Right lobe of liver (tissue), 6 donors: ENCODE results near the gene REN. TPM values are rescaled to one million over a fixed set of nuclear protein-coding genes. Genes with fewer than 3 reads are reported as not detected.
A peak's percentile ranks its signal among the peaks of the same experiment; 100 is the strongest.

Source experiments
- ATAC-seq, 4 donors: fragments of 200-7000 bp; cut with Tn5 transposase; one replicate each; pipeline ENCODE4 v1.9.1; 2020; ENCODE audit warnings: mild to moderate bottlenecking in 4 of 4, moderate library complexity in 4 of 4
- DNase-seq, 3 donors: peaks; one replicate each; pipeline ENCODE4 v3.0.0-alpha.2; 2020
- H3K27ac ChIP-seq, 3 donors: fragments of 200-600 bp; one replicate each; pipeline ENCODE4 v1.8.0; 2022
- H3K27me3 ChIP-seq, 2 donors: fragments of 200-600 bp; one replicate each; pipeline ENCODE4 v1.8.0; 2022
- H3K36me3 ChIP-seq, 4 donors: fragments of 200-600 bp; sonication (generic) in 1 of 4; one replicate each; pipeline versions ENCODE4 v1.5.1 to v1.8.0; 2017 to 2022; ENCODE audit warnings: control low read depth in 1 of 4
- H3K4me1 ChIP-seq, 4 donors: fragments of 200-600 bp; sonication (generic) in 1 of 4; one replicate each; pipeline versions ENCODE4 v1.5.1 to v1.8.0; 2017 to 2022; ENCODE audit warnings: control low read depth in 1 of 4
- H3K4me3 ChIP-seq, 3 donors: fragments of 200-600 bp; one replicate each; pipeline ENCODE4 v1.8.0; 2022
- H3K9me3 ChIP-seq, 4 donors: fragments of 200-600 bp; sonication (generic) in 1 of 4; one replicate each; pipeline versions ENCODE4 v1.5.1 to v1.8.0; 2017 to 2022; ENCODE audit warnings: control low read depth in 1 of 4
- CTCF ChIP-seq, 4 donors: fragments of 200-600 bp in 3 of 4; fragments of 450-650 bp in 1 of 4; IDR thresholded peaks; one replicate each; pipeline versions ENCODE4 v1.5.1 to v1.8.0; 2016 to 2022; ENCODE audit warnings: antibody characterized with exemption in 4 of 4, mild to moderate bottlenecking in 2 of 4
- POLR2A ChIP-seq: fragments of 450-650 bp; IDR thresholded peaks from one replicate; pipeline ENCODE4 v1.6.1; 2017; ENCODE audit warnings: antibody characterized with exemption, mild to moderate bottlenecking
- WGBS: methylation state at CpG from one replicate; pipeline ENCODE4 v1.1.6; 2018; ENCODE audit warnings: low coverage, low lambda C conversion rate; ENCODE audit not compliant: insufficient coverage; ENCODE audit errors: missing lambda C conversion rate; 5-methylcytosine and 5-hydroxymethylcytosine counted together
- intact Hi-C, 2 donors: fragments of 100-400 bp; cut with DNase I; formaldehyde crosslinking; loops; one replicate each; pipeline versions ENCODE4 v1.11.2 to v1.14.1; 2022
- total RNA-seq, 6 experiments: library from RNA; depleted of rRNA in 2 of 6; stranded (reverse); fragments of >200 nt in 2 of 6; fragmentation: NEBNext Ultra II Directional in 3 of 6; extraction: Animal tissue kit (Norgen Biotek cat#: 25700) in 3 of 6; gene quantifications; one replicate each; pipeline versions ENCODE4 v1.1.0 to v1.2.4, GENCODE V29; 2016 to 2023
- donor health status: DM: no; HTN: yes; CAD: no.
- donor health status: DM: no; HTN: no; CAD: no.
- donor health status: DM: no; HTN: no; CAD: no.
- donor health status: DM: no; HTN: yes; CAD: no.
- donor health status: DM: no; HTN: yes; CAD: no.

REN gene
- total RNA-seq, 6 experiments from 2014 or later: 0.25 to 0.44 (median 0.27) TPM; not detected in 1

GRCh38 chr1:204149635-204150565 is 16.2 kb downstream of the REN start:
- intact Hi-C loops: loop anchor here in 1 of 2 donors (10.0 kb wide), 1 partner anchor 285 kb away; the partner anchor contains the start of gene SNRPE
- H3K9me3 ChIP-seq: no peaks in the 10 kb centered on the region
- ATAC-seq (peak; percentile 3 to 54 (median 36)), DNase-seq (peak in 2 of 3 donors; percentile 77 to 88)
- peaks cover 0 to 6% (median 3%) of the 10 kb centered on the region in 4 donors for H3K36me3 ChIP-seq
- peak overlapping the region in 2 of 3 donors; percentile 86 to 89 for H3K27ac ChIP-seq
- no peaks in the 10 kb centered on the region for H3K27me3 ChIP-seq
- H3K4me1 ChIP-seq: peaks cover 0 to 33% (median 11%) of the 10 kb centered on the region in 4 donors
- no peak for TF ChIP-seq CTCF (IDR thresholded peaks at IDR 0.05)
- TF ChIP-seq POLR2A: no peak
- 37% methylated on average over 7 of the region's 16 CpGs for WGBS
- H3K4me3 ChIP-seq: peak overlapping the region in 2 of 3 donors; percentile 87 to 98

- Histone ChIP-seq H3K9me3 (no peaks in the 10 kb centered on the region), H3K4me3 (peak overlapping the region in 2 of 3 donors; percentile 87 to 98), H3K27ac (peak overlapping the region in 2 of 3 donors; percentile 86 to 89), H3K27me3 (no peaks in the 10 kb centered on the region), H3K36me3 (peaks cover 0 to 6% (median 3%) of the 10 kb centered on the region in 4 donors), H3K4me1 (peaks cover 0 to 41% (median 15%) of the 10 kb centered on the region in 4 donors)
- TF ChIP-seq CTCF (IDR thresholded peaks at IDR 0.05) (no peak), POLR2A (no peak)
- DNase-seq (no peak), ATAC-seq (no peak)
- intact Hi-C loops: no loop called here
- 44% methylated on average over 2 of the region's 2 CpGs for WGBS
Observed at GRCh38 chr1:204149107-204149506, 17.0 kb downstream of the REN start.

- intact Hi-C loops: no loop called here
- no peak for TF ChIP-seq CTCF (IDR thresholded peaks at IDR 0.05)
- TF ChIP-seq POLR2A: no peak
- no peak for ATAC-seq
- Histone ChIP-seq H3K36me3 (peaks cover 0 to 6% (median 3%) of the 10 kb centered on the region in 4 donors), H3K27ac (peak overlapping the region in 2 of 3 donors; percentile 74 to 80), H3K9me3 (no peaks in the 10 kb centered on the region), H3K4me3 (peak overlapping the region in 2 of 3 donors; percentile 87 to 98), H3K4me1 (peaks cover 0 to 53% (median 16%) of the 10 kb centered on the region in 4 donors), H3K27me3 (no peaks in the 10 kb centered on the region)
- WGBS: 56% methylated on average over 12 of the region's 13 CpGs
- DNase-seq: peak in 1 of 3 donors; percentile 27
Observed at GRCh38 chr1:204147406-204148383, 18.4 kb downstream of the REN start.

GRCh38 chr1:204146965-204147364 is 19.2 kb downstream of the REN start:
- Histone ChIP-seq H3K4me1 (peaks cover 0 to 53% (median 18%) of the 10 kb centered on the region in 4 donors), H3K27me3 (no peaks in the 10 kb centered on the region), H3K4me3 (peak overlapping the region in 2 of 3 donors; percentile 87 to 98), H3K27ac (peak overlapping the region in 2 of 3 donors; percentile 74 to 80), H3K36me3 (peaks cover 0 to 6% (median 3%) of the 10 kb centered on the region in 4 donors), H3K9me3 (no peaks in the 10 kb centered on the region)
- DNase-seq (peak; percentile 67 to 96 (median 93)), ATAC-seq (peak; percentile 46 to 71 (median 58))
- WGBS: 0% methylated on average over 2 of the region's 7 CpGs
- intact Hi-C loops: no loop called here
- TF ChIP-seq POLR2A (no peak), CTCF (IDR thresholded peaks at IDR 0.05) (no peak)
